ENCODE data around the gene NCR3LG1. TPM values are rescaled to one million over a fixed set of nuclear protein-coding genes. Genes with fewer than 3 reads are reported as not detected.

Gene NCR3LG1
- polyA plus RNA-seq, 1 of the 3 experiments (the other 2 are of a cell fraction): 0.67 TPM

DNA sequence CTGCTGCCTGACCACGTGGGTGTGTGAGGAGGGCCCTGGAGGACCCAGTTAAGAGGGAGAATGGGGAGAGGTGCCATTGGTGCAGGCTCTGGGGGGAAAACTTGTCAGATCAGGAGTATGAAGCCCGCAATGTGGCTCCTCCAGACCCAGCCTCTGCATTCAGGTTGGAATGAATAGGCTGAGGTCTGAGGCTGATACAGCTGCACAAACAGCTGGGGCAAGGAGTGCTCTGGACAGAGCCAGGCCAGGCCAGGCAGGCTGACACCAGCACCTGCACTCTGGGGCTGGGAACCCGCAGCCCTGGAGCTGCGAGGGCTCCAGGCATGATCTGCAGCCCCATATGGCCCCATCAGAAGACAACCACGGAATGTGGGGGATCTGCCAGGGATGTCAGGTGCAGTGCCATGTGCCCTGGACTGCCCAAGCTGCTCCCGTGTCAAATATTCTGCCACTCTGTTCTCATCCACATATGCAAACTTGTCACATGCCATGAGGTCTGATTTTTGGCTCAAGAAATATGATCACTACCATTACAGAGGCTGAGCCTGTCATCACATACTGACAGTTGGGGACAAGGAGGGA, 64.0 kb downstream of the NCR3LG1 start:
- no peaks in the 10 kb centered on the region for H3K79me2 ChIP-seq (ENCODE audit: insufficient read depth)
- H3K9me3 ChIP-seq: no peaks in the 10 kb centered on the region
- no peak for DNase-seq
- no peaks in the 10 kb centered on the region; a peak in 1 of 4 replicates for H3K4me1 ChIP-seq (ENCODE audit: control insufficient read depth in 1 of 2, insufficient read depth in 2 of 2, low read depth in 1 of 2, low read length in 1 of 2)
- H4K20me1 ChIP-seq (ENCODE audit: insufficient read depth): no peaks in the 10 kb centered on the region
- H2AFZ ChIP-seq (ENCODE audit: low read depth): no peak overlapping the region
- H3K27ac ChIP-seq (ENCODE audit: low read depth in 2 of 2, low read length in 1 of 2): no peak overlapping the region
- WGBS (ENCODE audit: low lambda C conversion rate): 23% methylated on average over 5 of the region's 6 CpGs
- CTCF ChIA-PET: interaction anchor here (0.8 to 1.0 kb wide), 2 partner anchors 11 to 16 kb away, joined by 3 read pairs; no protein-coding TSS in a partner anchor
- H3K9me2 ChIP-seq: no peaks in the 10 kb centered on the region
- H3K4me3 ChIP-seq (ENCODE audit: low read depth in 2 of 2, low read length in 1 of 2): no peak overlapping the region
- POLR2A ChIA-PET: interaction anchor here (0.7 kb wide), 1 partner anchor 148 kb away, joined by 3 read pairs; no protein-coding TSS in a partner anchor
- H3K9ac ChIP-seq: no peak overlapping the region
- H3F3A ChIP-seq (replicated peaks; ENCODE audit: insufficient read depth): no peaks in the 10 kb centered on the region
- TF ChIP-seq EP300 (IDR thresholded peaks at IDR 0.05; ENCODE audit: borderline replicate concordance in 1 of 2, low read depth in 1 of 2, low read length in 1 of 2) (no peak), RAD21 (IDR thresholded peaks at IDR 0.05; ENCODE audit: low read length) (no peak), FOXJ3 (CRISPR knock-in tag; IDR thresholded peaks at IDR 0.05) (no peak), JUND (IDR thresholded peaks at IDR 0.05) (no peak)
- no peak overlapping the region for H3K4me2 ChIP-seq
- H3K27me3 ChIP-seq (ENCODE audit: insufficient read depth): peaks cover 4% of the 10 kb centered on the region; the same call in 1 of the 2 replicates
- no peaks in the 10 kb centered on the region for H3K36me3 ChIP-seq (replicated peaks in 1 of 2; ENCODE audit: control insufficient read depth in 1 of 2, insufficient read depth in 2 of 2, low read length in 1 of 2)

DNA sequence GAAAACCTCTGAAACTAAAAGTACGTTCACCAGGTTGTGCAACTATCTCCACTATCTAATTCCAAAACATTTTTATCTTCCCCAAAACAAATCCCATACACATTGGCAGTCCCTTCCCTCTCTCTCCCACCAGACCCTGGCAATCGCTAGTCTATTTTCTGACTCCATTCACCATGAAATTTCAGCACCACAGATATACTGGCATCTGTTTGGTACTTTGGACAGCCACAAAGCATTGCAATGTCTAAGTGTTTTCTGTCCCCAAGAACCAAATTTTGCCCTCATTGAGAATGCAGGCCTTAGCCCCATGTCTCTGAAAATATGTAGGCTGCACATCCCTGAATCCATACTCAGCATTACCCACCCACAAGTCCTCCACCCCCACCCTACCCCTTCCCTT, 64.9 kb downstream of the NCR3LG1 start:
- peaks cover 10% of the 10 kb centered on the region; the same call in 1 of the 2 replicates for H3K27me3 ChIP-seq (ENCODE audit: insufficient read depth)
- ChIA-PET POLR2A (no interaction called here), CTCF (no interaction called here)
- H3K36me3 ChIP-seq (replicated peaks in 1 of 2; ENCODE audit: control insufficient read depth in 1 of 2, insufficient read depth in 2 of 2, low read length in 1 of 2): no peaks in the 10 kb centered on the region
- no peaks in the 10 kb centered on the region; a peak in 1 of 4 replicates for H3K4me1 ChIP-seq (ENCODE audit: control insufficient read depth in 1 of 2, insufficient read depth in 2 of 2, low read depth in 1 of 2, low read length in 1 of 2)
- H4K20me1 ChIP-seq (ENCODE audit: insufficient read depth): no peaks in the 10 kb centered on the region
- TF ChIP-seq MXI1 (IDR thresholded peaks at IDR 0.05; ENCODE audit: low read depth, low read length): no peak
- no peak for TF ChIP-seq NFIC (IDR thresholded peaks at IDR 0.05; ENCODE audit: borderline replicate concordance)
- TF ChIP-seq MEF2A (IDR thresholded peaks at IDR 0.05; ENCODE audit: borderline replicate concordance, low read depth): no peak
- TF ChIP-seq SMC3 (IDR thresholded peaks at IDR 0.05; ENCODE audit: low read depth, low read length): no peak
- TF ChIP-seq, protein P1, sequence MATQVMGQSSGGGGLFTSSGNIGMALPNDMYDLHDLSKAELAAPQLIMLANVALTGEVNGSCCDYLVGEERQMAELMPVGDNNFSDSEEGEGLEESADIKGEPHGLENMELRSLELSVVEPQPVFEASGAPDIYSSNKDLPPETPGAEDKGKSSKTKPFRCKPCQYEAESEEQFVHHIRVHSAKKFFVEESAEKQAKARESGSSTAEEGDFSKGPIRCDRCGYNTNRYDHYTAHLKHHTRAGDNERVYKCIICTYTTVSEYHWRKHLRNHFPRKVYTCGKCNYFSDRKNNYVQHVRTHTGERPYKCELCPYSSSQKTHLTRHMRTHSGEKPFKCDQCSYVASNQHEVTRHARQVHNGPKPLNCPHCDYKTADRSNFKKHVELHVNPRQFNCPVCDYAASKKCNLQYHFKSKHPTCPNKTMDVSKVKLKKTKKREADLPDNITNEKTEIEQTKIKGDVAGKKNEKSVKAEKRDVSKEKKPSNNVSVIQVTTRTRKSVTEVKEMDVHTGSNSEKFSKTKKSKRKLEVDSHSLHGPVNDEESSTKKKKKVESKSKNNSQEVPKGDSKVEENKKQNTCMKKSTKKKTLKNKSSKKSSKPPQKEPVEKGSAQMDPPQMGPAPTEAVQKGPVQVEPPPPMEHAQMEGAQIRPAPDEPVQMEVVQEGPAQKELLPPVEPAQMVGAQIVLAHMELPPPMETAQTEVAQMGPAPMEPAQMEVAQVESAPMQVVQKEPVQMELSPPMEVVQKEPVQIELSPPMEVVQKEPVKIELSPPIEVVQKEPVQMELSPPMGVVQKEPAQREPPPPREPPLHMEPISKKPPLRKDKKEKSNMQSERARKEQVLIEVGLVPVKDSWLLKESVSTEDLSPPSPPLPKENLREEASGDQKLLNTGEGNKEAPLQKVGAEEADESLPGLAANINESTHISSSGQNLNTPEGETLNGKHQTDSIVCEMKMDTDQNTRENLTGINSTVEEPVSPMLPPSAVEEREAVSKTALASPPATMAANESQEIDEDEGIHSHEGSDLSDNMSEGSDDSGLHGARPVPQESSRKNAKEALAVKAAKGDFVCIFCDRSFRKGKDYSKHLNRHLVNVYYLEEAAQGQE (IDR thresholded peaks at IDR 0.05; ENCODE audit: low read depth, low read length): 0 out of 2 replicates have a peak, but pooled peaks have one; percentile 39
- TF ChIP-seq FOXM1 (IDR thresholded peaks at IDR 0.05; ENCODE audit: low read depth): no peak
- TF ChIP-seq, protein P2, sequence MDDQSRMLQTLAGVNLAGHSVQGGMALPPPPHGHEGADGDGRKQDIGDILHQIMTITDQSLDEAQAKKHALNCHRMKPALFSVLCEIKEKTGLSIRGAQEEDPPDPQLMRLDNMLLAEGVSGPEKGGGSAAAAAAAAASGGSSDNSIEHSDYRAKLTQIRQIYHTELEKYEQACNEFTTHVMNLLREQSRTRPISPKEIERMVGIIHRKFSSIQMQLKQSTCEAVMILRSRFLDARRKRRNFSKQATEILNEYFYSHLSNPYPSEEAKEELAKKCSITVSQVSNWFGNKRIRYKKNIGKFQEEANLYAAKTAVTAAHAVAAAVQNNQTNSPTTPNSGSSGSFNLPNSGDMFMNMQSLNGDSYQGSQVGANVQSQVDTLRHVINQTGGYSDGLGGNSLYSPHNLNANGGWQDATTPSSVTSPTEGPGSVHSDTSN (IDR thresholded peaks at IDR 0.05): no peak
- no peak for TF ChIP-seq TEAD4 (IDR thresholded peaks at IDR 0.05; ENCODE audit: borderline replicate concordance, insufficient read depth)
- WGBS (ENCODE audit: low lambda C conversion rate): 35% methylated on average over 2 of the region's 2 CpGs
- H3K27ac ChIP-seq (ENCODE audit: low read depth in 2 of 2, low read length in 1 of 2): no peak overlapping the region
- no peak overlapping the region for H2AFZ ChIP-seq (ENCODE audit: low read depth)
- DNase-seq: no peak
- H3F3A ChIP-seq (replicated peaks; ENCODE audit: insufficient read depth): no peaks in the 10 kb centered on the region
- no peak overlapping the region for H3K9ac ChIP-seq
- no peaks in the 10 kb centered on the region for H3K79me2 ChIP-seq (ENCODE audit: insufficient read depth)
- no peak overlapping the region for H3K4me2 ChIP-seq
- no peak overlapping the region for H3K4me3 ChIP-seq (ENCODE audit: low read depth in 2 of 2, low read length in 1 of 2)
- H3K9me3 ChIP-seq: no peaks in the 10 kb centered on the region
- H3K9me2 ChIP-seq: no peaks in the 10 kb centered on the region
